ENCODE data around the gene PARVA.

- TF ChIP-seq POLR2AphosphoS5 (IDR thresholded peaks at IDR 0.05; ENCODE audit: low read depth, low read length) = no peak
- TF ChIP-seq POLR2A (IDR thresholded peaks at IDR 0.05; ENCODE audit: low read depth, low read length) = no peak
- no peak for TF ChIP-seq TAF1 (IDR thresholded peaks at IDR 0.05; ENCODE audit: low read depth, low read length)
- no peak for TF ChIP-seq SPI1 (IDR thresholded peaks at IDR 0.05; ENCODE audit: low read depth, low read length)
- no peak for TF ChIP-seq PAX5 (IDR thresholded peaks at IDR 0.05; ENCODE audit: insufficient read depth, low read length, severe bottlenecking)
Observed at GRCh38 chr11:12402025-12402424, 24.7 kb downstream of the PARVA start.

All from GM12891 (cell line).